GM21717 (cell line): ENCODE results near the gene KLHDC4.
"Not testable (repeated sequence)": the region's sequence is repeated elsewhere in the genome, so short reads cannot be mapped to it uniquely, and the experiment has no call there.

ENCODE experiments used
- ATAC-seq: cut with Tn5 transposase; IDR thresholded peaks from one replicate; pipeline ENCODE4 v1.9.1; 2021; ENCODE audit warnings: mild to moderate bottlenecking, moderate library complexity; ENCODE audit not compliant: unreplicated experiment

Gene KLHDC4

DNA sequence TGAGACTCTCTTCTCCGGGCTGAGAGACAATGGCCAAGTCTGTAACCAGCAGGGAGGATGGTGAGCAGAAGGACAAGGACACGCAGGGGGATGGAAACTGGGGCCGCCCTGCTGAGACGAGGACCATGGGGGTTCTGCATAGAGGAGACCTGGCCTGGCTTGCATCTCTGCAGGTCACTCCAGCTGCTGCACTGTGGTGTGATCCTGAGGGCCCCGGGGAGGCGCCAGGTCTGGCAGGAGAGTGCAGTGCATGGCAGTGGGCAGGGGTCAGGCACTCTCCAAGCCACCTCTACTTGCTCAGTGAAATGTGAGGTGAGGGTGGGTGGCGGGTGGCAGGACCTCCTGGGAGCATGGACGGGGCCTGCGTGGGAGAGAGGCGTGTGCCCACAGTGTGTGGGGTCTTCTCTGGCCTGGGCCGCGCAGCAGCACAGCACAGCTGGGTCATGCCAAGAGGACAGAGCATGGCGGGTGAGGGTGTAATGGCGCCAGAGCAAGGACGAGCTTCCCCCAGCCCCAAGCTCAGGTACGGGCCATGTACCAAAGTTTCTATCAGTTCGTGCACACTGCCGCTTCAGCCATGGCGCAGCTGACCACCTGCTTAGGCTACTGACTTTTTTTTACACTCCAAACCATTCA, 43.1 kb downstream of the KLHDC4 start:
- ATAC-seq, result no peak

GRCh38 chr16:87721622-87722585, 43.9 kb downstream of the KLHDC4 start:
- ATAC-seq, result no peak

DNA sequence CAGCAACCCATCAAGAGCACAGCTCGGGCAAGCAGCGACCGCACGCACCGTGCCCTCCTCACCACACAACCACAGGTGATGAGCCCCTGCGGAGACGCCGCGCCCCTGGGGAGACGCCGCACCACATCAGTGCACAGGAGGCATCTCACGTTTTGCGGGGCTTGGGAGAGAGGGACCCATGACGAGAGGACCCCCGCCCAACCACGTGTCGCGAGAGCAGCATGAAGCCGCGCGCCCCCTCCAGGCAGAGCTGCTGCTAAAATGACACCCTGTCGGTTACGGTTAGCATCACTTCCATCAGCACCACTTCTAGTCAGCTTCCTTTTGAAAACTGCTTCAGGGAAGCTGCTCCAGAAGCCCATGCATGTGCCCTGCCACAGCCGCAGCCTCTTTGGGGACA, 45.3 kb downstream of the KLHDC4 start:
- ATAC-seq, result no peak

GRCh38 chr16:87718831-87719230, 47.0 kb downstream of the KLHDC4 start:
- ATAC-seq, result not testable (repeated sequence)

- no peak for ATAC-seq
Observed at GRCh38 chr16:87715658-87716057, 50.1 kb downstream of the KLHDC4 start.

- no peak for ATAC-seq
Observed at GRCh38 chr16:87715231-87715630, 50.6 kb downstream of the KLHDC4 start.

GRCh38 chr16:87713451-87714229, 52.1 kb downstream of the KLHDC4 start:
- ATAC-seq, result no peak

DNA sequence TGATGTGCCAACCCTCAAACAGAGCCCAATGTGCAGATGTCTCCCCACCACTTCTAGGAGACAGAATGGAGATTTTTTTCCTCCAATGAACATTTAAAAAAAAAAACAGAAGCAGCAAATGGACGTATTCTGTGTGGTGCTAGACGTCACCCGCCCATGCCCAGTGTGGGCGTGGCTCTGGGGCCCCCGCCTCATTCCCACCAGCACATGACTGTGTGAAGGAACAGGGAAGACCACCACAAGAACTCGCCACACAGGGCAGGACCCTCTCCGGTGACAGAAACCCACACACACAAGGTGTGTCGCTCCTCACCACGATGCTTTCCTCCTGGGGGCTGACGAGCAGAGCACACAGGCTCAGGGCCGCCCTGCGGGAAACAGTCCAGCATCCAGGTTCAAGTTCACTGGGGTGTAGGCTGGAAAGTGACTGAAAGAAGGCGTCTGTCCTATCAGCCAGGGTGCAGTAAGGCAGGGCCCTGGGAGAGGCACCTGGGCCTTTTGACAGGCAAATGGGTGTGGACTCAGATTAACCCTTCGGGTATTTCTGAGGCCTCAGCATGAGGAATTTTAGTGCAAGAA, 53.5 kb downstream of the KLHDC4 start:
- ATAC-seq, result no peak

GRCh38 chr16:87710887-87711286, 54.9 kb downstream of the KLHDC4 start:
- no peak for ATAC-seq

DNA sequence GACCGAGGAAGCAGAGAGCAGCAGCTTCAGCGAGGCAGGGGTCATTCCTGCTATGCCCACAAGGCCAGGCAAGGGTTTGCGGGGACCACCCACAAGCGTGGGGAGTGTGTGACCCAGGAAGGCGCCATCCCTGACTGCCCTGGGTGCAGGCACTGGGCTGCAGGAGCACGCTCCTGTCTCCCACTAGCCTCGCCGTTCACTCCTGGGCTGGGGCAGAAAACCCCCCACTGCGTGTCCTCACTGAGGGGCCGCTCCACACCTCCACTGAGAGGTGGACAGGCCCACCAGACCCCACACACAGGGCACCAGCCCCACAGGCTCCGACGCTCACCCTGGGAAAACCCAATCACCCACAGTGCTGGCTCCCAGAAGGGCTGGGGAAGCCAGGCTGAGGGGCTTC, 56.1 kb downstream of the KLHDC4 start:
- no peak for ATAC-seq

GRCh38 chr16:87708881-87709638, 56.7 kb downstream of the KLHDC4 start:
- no peak for ATAC-seq

- no peak for ATAC-seq
Observed at GRCh38 chr16:87707714-87708580, 57.8 kb downstream of the KLHDC4 start.

- no peak for ATAC-seq
Observed at GRCh38 chr16:87707097-87707496, 58.7 kb downstream of the KLHDC4 start.

- no peak for ATAC-seq
Observed at GRCh38 chr16:87706278-87707000, 59.3 kb downstream of the KLHDC4 start.

DNA sequence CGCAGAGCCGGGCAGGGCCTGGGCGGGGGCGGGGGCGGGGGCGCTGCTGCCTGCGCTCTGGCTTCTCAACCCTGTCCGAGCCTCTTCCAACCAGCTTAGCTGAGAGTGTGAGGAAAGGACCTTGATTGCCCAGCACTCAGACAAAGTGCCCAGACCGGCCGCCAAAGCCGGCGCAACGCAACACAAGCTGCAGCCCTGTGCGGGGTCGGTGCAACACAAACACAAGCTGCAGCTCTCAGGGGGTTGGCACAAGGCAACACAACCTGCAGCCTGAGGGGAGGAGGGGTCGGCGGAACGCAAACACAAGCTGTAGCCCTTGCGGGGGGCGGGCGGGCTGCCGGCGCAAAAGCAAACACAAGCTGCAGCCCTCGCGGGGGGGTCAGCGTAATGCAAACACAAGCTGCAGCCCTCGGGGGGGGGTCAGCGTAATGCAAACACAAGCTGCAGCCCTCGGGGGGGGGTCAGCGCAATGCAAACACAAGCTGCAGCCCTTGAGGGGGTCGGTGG, 60.0 kb downstream of the KLHDC4 start:
- no peak for ATAC-seq

DNA sequence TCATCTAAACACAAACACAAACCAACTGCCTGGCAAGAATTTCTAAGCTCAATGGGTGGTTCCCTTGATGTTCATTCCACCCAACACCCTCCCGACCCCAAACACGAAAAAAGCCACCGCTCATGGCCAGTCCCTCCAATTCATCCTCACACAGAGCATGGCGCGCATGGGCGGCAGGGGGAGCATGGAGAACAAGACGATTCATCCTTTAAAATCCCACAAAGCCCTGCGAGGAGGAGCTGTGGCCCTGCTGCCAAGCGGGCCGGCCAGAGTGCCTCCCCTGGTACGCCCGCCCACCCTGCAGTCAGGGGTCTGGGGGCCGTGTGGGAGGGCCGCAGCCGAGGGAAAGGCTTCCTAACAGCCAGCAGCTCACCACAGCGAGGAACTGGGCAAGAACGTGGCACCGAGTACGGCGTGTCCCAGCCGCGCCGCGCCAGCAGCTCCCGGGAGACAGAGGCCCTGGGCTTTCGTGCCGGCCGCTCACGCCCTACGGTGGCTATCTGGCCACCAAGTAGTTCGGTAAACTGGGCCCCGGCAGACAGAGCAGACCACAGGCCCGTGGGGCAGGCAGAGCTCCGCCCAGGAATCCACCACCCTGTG, 60.9 kb downstream of the KLHDC4 start:
- ATAC-seq, result no peak

GRCh38 chr16:87703835-87704375, 61.9 kb downstream of the KLHDC4 start:
- ATAC-seq, result no peak

GRCh38 chr16:87703071-87703470, 62.7 kb downstream of the KLHDC4 start:
- no peak for ATAC-seq
